ENCODE measurements around the gene CDR2L. TPM values are rescaled to one million over a fixed set of nuclear protein-coding genes. Genes with fewer than 3 reads are reported as not detected.

Gene CDR2L
- polyA plus RNA-seq, 1 experiment = 19.6 TPM

DNA sequence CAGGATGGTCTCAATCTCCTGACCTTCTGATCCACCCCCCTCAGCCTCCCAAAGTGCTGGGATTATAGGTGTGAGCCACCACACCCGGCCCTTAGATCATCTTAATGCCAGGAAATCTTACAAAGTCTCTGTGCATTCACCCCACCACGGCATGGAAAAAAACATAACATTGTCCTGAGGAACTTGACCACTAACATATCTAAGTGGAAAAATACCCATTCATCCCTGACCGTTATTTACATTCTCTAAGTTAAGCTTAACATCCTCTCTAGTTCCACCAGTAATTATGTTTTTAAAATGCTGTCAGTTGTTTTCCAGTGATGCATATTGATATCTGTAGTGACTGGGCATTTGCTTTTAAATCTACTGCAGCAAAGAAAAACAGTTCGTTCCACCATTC, 11.5 kb upstream of the CDR2L start:
- Histone ChIP-seq H3K36me3 (ENCODE audit: control insufficient read depth, insufficient read depth, low read length) (no peaks in the 10 kb centered on the region), H3K27me3 (ENCODE audit: control insufficient read depth, insufficient read depth, low read length) (peaks cover 10% of the 10 kb centered on the region), H3K4me3 (ENCODE audit: low read depth, low read length) (no peak overlapping the region)
- DNase-seq (ENCODE audit: low read depth) = no peak
- ChIA-PET CTCF (interaction anchor here (0.9 to 1.4 kb wide), 3 partner anchors 14 to 36 kb away, joined by 3 to 6 read pairs (median 4); partner anchors contain the start of gene MRPL58), POLR2A (no interaction called here)
- TF ChIP-seq, protein P1, sequence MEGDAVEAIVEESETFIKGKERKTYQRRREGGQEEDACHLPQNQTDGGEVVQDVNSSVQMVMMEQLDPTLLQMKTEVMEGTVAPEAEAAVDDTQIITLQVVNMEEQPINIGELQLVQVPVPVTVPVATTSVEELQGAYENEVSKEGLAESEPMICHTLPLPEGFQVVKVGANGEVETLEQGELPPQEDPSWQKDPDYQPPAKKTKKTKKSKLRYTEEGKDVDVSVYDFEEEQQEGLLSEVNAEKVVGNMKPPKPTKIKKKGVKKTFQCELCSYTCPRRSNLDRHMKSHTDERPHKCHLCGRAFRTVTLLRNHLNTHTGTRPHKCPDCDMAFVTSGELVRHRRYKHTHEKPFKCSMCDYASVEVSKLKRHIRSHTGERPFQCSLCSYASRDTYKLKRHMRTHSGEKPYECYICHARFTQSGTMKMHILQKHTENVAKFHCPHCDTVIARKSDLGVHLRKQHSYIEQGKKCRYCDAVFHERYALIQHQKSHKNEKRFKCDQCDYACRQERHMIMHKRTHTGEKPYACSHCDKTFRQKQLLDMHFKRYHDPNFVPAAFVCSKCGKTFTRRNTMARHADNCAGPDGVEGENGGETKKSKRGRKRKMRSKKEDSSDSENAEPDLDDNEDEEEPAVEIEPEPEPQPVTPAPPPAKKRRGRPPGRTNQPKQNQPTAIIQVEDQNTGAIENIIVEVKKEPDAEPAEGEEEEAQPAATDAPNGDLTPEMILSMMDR (IDR thresholded peaks at IDR 0.05; ENCODE audit: insufficient read depth, low read depth, low read length) = no peak

DNA sequence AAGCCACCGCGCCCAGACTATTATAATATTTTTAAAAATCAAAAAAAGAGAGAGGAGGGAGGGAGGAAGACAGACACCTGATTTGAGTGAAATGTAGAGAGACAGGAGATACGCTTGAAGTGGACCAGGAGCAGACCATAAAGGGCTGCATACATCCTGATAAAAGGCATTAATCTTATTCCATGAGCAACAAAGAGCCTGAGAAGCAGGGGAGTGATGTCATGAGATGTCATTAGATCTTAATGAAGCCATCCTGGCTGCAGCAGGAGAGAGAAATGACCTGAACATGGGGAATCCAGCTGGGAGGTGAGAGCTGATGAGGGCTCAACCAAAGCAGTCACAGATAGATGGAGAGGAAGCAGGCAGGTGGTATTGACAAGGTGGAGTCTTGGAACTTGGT, 9.6 kb upstream of the CDR2L start:
- DNase-seq (ENCODE audit: low read depth) = no peak
- CTCF ChIA-PET = interaction anchor here (1.0 to 1.5 kb wide), 2 partner anchors 10 to 16 kb away, joined by 3 to 5 read pairs; partner anchors contain the start of gene CDR2L
- POLR2A ChIA-PET = no interaction called here

DNA sequence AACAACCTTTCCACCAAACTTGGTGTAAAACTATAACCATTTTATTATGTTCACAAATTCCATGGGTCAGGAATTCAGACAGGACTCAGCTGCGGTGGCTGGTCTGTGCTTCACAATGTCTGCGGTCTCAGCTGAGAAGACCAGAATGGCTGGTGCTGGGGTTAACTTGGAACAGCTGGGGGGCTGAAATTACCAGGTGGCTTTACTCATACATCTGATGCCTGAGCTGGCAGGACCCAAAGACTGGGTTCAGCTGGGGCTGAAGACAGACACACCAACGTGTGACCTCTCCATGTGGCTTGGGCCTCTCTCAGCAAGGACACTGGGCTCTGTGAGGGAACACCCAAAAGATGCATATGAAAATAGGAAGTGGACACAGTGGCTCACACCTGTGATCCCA, 9.2 kb upstream of the CDR2L start:
- ChIA-PET POLR2A (no interaction called here), CTCF (interaction anchor here (1.0 to 1.5 kb wide), 2 partner anchors 9 to 17 kb away, joined by 3 to 5 read pairs; partner anchors contain the start of gene CDR2L)
- TF ChIP-seq, protein P1 (IDR thresholded peaks at IDR 0.05; ENCODE audit: insufficient read depth, low read depth, low read length) = no peak
- Histone ChIP-seq H3K4me3 (ENCODE audit: low read depth, low read length) (no peak overlapping the region), H3K27me3 (ENCODE audit: control insufficient read depth, insufficient read depth, low read length) (peaks cover 1% of the 10 kb centered on the region), H3K36me3 (ENCODE audit: control insufficient read depth, insufficient read depth, low read length) (no peaks in the 10 kb centered on the region)
- no peak for DNase-seq (ENCODE audit: low read depth)

More for the DNA sequence above, 9.6 kb upstream of the CDR2L start:
- no peaks in the 10 kb centered on the region for H3K36me3 ChIP-seq (ENCODE audit: control insufficient read depth, insufficient read depth, low read length)
- TF ChIP-seq, protein P1 (IDR thresholded peaks at IDR 0.05; ENCODE audit: insufficient read depth, low read depth, low read length) = no peak
- peaks cover 6% of the 10 kb centered on the region for H3K27me3 ChIP-seq (ENCODE audit: control insufficient read depth, insufficient read depth, low read length)
- no peak overlapping the region for H3K4me3 ChIP-seq (ENCODE audit: low read depth, low read length)

DNA sequence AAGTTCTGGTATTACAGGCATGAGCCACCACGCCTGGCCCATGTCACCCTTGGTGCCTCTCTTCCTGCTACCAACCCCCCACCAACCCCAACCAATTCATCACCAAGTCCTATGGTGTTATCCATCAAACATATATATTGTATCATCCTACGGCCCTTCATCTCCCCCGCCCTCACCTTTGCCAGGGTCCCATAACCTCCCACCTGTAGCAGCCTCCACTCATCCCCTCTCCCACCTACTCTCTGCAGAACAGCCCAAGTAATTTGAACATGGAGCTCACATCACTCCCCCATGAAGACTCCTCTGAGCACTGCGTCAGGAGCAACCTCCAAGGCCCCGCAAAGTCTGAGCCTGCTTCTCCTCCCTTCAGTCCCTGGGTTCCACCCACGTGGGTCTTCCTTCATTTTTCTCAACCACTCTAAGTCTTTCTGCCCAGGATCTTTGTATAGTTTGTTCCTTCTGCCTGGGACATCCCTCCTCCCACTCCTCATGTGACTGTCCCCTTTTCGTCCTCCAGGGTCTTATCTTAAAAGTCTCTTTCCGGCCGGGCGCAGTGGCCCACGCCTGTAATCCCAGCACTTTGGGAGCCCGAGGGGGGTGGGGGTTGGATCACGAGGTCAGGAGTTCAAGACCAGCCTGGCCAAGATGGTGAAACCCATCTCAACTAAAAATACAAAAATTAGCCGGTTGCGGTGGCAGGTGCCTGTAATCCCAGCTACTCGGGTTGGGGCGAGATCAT, 7.9 kb upstream of the CDR2L start:
- Histone ChIP-seq H3K36me3 (ENCODE audit: control insufficient read depth, insufficient read depth, low read length) (no peaks in the 10 kb centered on the region), H3K4me3 (ENCODE audit: low read depth, low read length) (no peak overlapping the region), H3K27me3 (ENCODE audit: control insufficient read depth, insufficient read depth, low read length) (peaks cover 1% of the 10 kb centered on the region; the same call in 1 of the 2 replicates)
- CTCF ChIA-PET = interaction anchor here (2.5 kb wide), 1 partner anchor 18 kb away, joined by 7 read pairs; no protein-coding TSS in a partner anchor
- POLR2A ChIA-PET = no interaction called here
- TF ChIP-seq, protein P1 (IDR thresholded peaks at IDR 0.05; ENCODE audit: insufficient read depth, low read depth, low read length) = no peak
- no peak for DNase-seq (ENCODE audit: low read depth)

DNA sequence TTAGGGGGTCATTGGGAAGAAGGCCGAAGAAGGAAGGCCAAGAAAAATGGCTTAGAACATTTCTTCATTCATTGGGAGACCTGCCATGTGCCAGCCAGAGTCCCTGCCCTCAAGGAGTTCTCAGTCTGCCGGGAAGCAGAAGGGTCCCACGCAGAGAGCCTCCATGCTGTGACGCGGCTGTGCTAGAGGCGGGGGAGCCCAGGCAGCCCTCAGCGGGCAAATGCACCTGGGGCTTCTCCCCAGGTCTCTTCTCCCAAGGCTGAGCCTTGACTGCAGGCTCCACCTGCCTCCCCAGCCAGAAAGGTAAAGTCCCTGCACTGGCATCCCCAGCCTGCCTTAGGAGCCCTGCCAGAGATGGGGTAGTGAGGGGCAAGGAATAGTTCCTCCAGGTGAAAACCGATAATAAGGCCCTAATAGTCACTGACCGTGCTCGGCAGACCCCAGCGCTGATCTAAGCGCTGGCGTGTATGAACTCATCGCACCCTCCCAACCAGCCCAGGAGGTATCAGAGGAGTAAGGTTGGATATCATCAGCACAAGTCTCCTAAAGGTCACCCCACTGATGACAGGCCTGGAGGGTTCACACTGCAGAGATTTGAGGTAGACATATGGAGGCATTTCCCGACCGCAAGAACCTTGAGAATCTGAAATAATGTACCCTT, 6.0 kb upstream of the CDR2L start:
- no peak for DNase-seq (ENCODE audit: low read depth)
- Histone ChIP-seq H3K4me3 (ENCODE audit: low read depth, low read length) (peak overlapping the region; percentile 61), H3K27me3 (ENCODE audit: control insufficient read depth, insufficient read depth, low read length) (peaks cover 1% of the 10 kb centered on the region; the same call in 1 of the 2 replicates), H3K36me3 (ENCODE audit: control insufficient read depth, insufficient read depth, low read length) (no peaks in the 10 kb centered on the region)
- POLR2A ChIA-PET = no interaction called here
- CTCF ChIA-PET = interaction anchor here (2.5 kb wide), 1 partner anchor 20 kb away, joined by 7 read pairs; no protein-coding TSS in a partner anchor
- TF ChIP-seq, protein P1 (IDR thresholded peaks at IDR 0.05; ENCODE audit: insufficient read depth, low read depth, low read length) = no peak

All from BJ (cell line).